OCI-M2 (cell line): Measurements from ENCODE around the gene CRISPLD2.

Source experiments
- DNase-seq: peaks from one replicate; lab custom pipeline; 2025; ENCODE audit not compliant: unreplicated experiment; lab: John Stamatoyannopoulos, UW

CRISPLD2 gene

GRCh38 chr16:84881702-84882521 lies 62.1 kb downstream of the CRISPLD2 start:
- no peak for DNase-seq

- DNase-seq: no peak
These were observed 63.5 kb downstream of the CRISPLD2 start for GRCh38 chr16:84883301-84883700.

GRCh38 chr16:84884246-84884595 lies 64.4 kb downstream of the CRISPLD2 start:
- no peak for DNase-seq

GRCh38 chr16:84884596-84885341 lies 65.0 kb downstream of the CRISPLD2 start:
- DNase-seq: no peak

- DNase-seq: no peak
These were observed 65.6 kb downstream of the CRISPLD2 start for GRCh38 chr16:84885342-84885910.

- no peak for DNase-seq
These were observed 66.8 kb downstream of the CRISPLD2 start for GRCh38 chr16:84886497-84887090.

GRCh38 chr16:84887207-84887606 lies 67.4 kb downstream of the CRISPLD2 start:
- DNase-seq: no peak

- no peak for DNase-seq
These were observed 68.7 kb downstream of the CRISPLD2 start for GRCh38 chr16:84888450-84888849.

- no peak for DNase-seq
These were observed 69.3 kb downstream of the CRISPLD2 start for GRCh38 chr16:84889066-84889465.

- DNase-seq: no peak
These were observed 70.6 kb downstream of the CRISPLD2 start for GRCh38 chr16:84890427-84890826.

- no peak for DNase-seq
These were observed 71.5 kb downstream of the CRISPLD2 start for GRCh38 chr16:84891149-84891795.

GRCh38 chr16:84892097-84892496 lies 72.3 kb downstream of the CRISPLD2 start:
- no peak for DNase-seq

GRCh38 chr16:84893467-84893848 lies 73.7 kb downstream of the CRISPLD2 start:
- no peak for DNase-seq

GRCh38 chr16:84893849-84894599 lies 74.2 kb downstream of the CRISPLD2 start:
- no peak for DNase-seq

GRCh38 chr16:84895016-84895415 lies 75.2 kb downstream of the CRISPLD2 start:
- no peak for DNase-seq

- DNase-seq: no peak
These were observed 77.1 kb downstream of the CRISPLD2 start for GRCh38 chr16:84896847-84897246.

- no peak for DNase-seq
These were observed 78.2 kb downstream of the CRISPLD2 start for GRCh38 chr16:84897911-84898377.

- DNase-seq: no peak
These were observed 78.7 kb downstream of the CRISPLD2 start for GRCh38 chr16:84898447-84898846.

GRCh38 chr16:84899414-84899813 lies 79.6 kb downstream of the CRISPLD2 start:
- DNase-seq: no peak

- DNase-seq: no peak
These were observed 86.2 kb downstream of the CRISPLD2 start for GRCh38 chr16:84905965-84906460.
